Parathyroid adenoma (tissue), 2 donors: ENCODE data around the gene IGFBP2.

ENCODE experiments used
- H2AFZ ChIP-seq: fragments of 300-600 bp; sonication (generic); one replicate; pipeline ENCODE4 v1.7.0; 2017; ENCODE audit warnings: antibody characterized with exemption, mild to moderate bottlenecking
- H3K27ac ChIP-seq: fragments of 300-600 bp; sonication (generic); one replicate; pipeline ENCODE4 v1.7.0; 2017
- H3K27me3 ChIP-seq: fragments of 300-600 bp; sonication (generic); one replicate; pipeline ENCODE4 v1.7.0; 2017; ENCODE audit warnings: low read length; ENCODE audit not compliant: control insufficient read depth, insufficient read depth
- H3K36me3 ChIP-seq: fragments of 300-600 bp; sonication (generic); one replicate; pipeline ENCODE4 v1.7.0; 2017; ENCODE audit warnings: low read length; ENCODE audit not compliant: control insufficient read depth, insufficient read depth
- H3K4me1 ChIP-seq: fragments of 300-600 bp; sonication (generic); one replicate; pipeline ENCODE4 v1.7.0; 2017; ENCODE audit warnings: control low read depth
- H3K4me2 ChIP-seq: fragments of 300-600 bp; sonication (generic); one replicate; pipeline ENCODE4 v1.7.0; 2017; ENCODE audit warnings: low read length
- H3K4me3 ChIP-seq: fragments of 300-600 bp; sonication (generic); one replicate; pipeline ENCODE4 v1.7.0; 2017; ENCODE audit warnings: low read depth, low read length
- H3K79me2 ChIP-seq: fragments of 300-600 bp; sonication (generic); one replicate; pipeline ENCODE4 v1.7.0; 2017; ENCODE audit warnings: control low read depth
- H3K9ac ChIP-seq: fragments of 300-600 bp; sonication (generic); one replicate; pipeline ENCODE4 v1.7.0; 2017; ENCODE audit warnings: mild to moderate bottlenecking
- H3K9me3 ChIP-seq: fragments of 300-600 bp; sonication (generic); one replicate; pipeline ENCODE4 v1.7.0; 2017; ENCODE audit warnings: low read length; ENCODE audit not compliant: control insufficient read depth
- CTCF ChIP-seq: fragments of 300-600 bp; sonication (generic); IDR thresholded peaks from one replicate; pipeline ENCODE4 v1.7.0; 2017; ENCODE audit warnings: antibody characterized with exemption, mild to moderate bottlenecking
- donor health status: primary hyperparathyroidism.

Gene IGFBP2

GRCh38 chr2:216676630-216677029, 43.4 kb downstream of the IGFBP2 start:
- no peaks in the 10 kb centered on the region for H3K27me3 ChIP-seq
- H3K36me3 ChIP-seq: no peaks in the 10 kb centered on the region
- no peak overlapping the region for H3K4me3 ChIP-seq
- H3K4me1 ChIP-seq: no peaks in the 10 kb centered on the region
- no peak overlapping the region for H3K4me2 ChIP-seq
- H3K79me2 ChIP-seq: no peaks in the 10 kb centered on the region
- no peak overlapping the region for H3K9ac ChIP-seq
- H2AFZ ChIP-seq: no peak overlapping the region
- no peaks in the 10 kb centered on the region for H3K9me3 ChIP-seq
- TF ChIP-seq CTCF: no peak
- no peak overlapping the region for H3K27ac ChIP-seq

- H3K36me3 ChIP-seq: no peaks in the 10 kb centered on the region
- no peaks in the 10 kb centered on the region for H3K79me2 ChIP-seq
- no peak overlapping the region for H3K4me3 ChIP-seq
- no peaks in the 10 kb centered on the region for H3K9me3 ChIP-seq
- no peak for TF ChIP-seq CTCF
- no peak overlapping the region for H3K9ac ChIP-seq
- no peaks in the 10 kb centered on the region for H3K27me3 ChIP-seq
- no peak overlapping the region for H3K27ac ChIP-seq
- H3K4me1 ChIP-seq: peaks cover 4% of the 10 kb centered on the region
- H2AFZ ChIP-seq: no peak overlapping the region
- H3K4me2 ChIP-seq: no peak overlapping the region
These were observed 44.3 kb downstream of the IGFBP2 start for GRCh38 chr2:216677439-216678097.

- Histone ChIP-seq H2AFZ (no peak overlapping the region), H3K9me3 (no peaks in the 10 kb centered on the region), H3K27me3 (no peaks in the 10 kb centered on the region), H3K36me3 (no peaks in the 10 kb centered on the region), H3K9ac (no peak overlapping the region), H3K4me1 (peaks cover 4% of the 10 kb centered on the region), H3K4me3 (no peak overlapping the region), H3K79me2 (no peaks in the 10 kb centered on the region), H3K27ac (no peak overlapping the region), H3K4me2 (no peak overlapping the region)
- no peak for TF ChIP-seq CTCF
These were observed 44.9 kb downstream of the IGFBP2 start for GRCh38 chr2:216678098-216678465.

- H3K27ac ChIP-seq: no peak overlapping the region
- no peak overlapping the region for H3K9ac ChIP-seq
- H3K9me3 ChIP-seq: no peaks in the 10 kb centered on the region
- H3K79me2 ChIP-seq: no peaks in the 10 kb centered on the region
- H3K27me3 ChIP-seq: no peaks in the 10 kb centered on the region
- TF ChIP-seq CTCF: no peak
- H3K36me3 ChIP-seq: no peaks in the 10 kb centered on the region
- no peak overlapping the region for H3K4me2 ChIP-seq
- no peak overlapping the region for H3K4me3 ChIP-seq
- no peak overlapping the region for H2AFZ ChIP-seq
- H3K4me1 ChIP-seq: peaks cover 4% of the 10 kb centered on the region
These were observed 45.8 kb downstream of the IGFBP2 start for GRCh38 chr2:216678813-216679657.

GRCh38 chr2:216679658-216680024, 46.4 kb downstream of the IGFBP2 start:
- Histone ChIP-seq H2AFZ (no peak overlapping the region), H3K9me3 (no peaks in the 10 kb centered on the region), H3K9ac (no peak overlapping the region), H3K36me3 (no peaks in the 10 kb centered on the region), H3K27ac (no peak overlapping the region), H3K27me3 (no peaks in the 10 kb centered on the region), H3K79me2 (no peaks in the 10 kb centered on the region), H3K4me3 (no peak overlapping the region), H3K4me2 (no peak overlapping the region), H3K4me1 (peaks cover 4% of the 10 kb centered on the region)
- no peak for TF ChIP-seq CTCF
